ENCODE measurements around the gene TMC2. TPM values are rescaled to one million over a fixed set of nuclear protein-coding genes. Genes with fewer than 3 reads are reported as not detected.

TMC2 gene
- total RNA-seq, 1 experiment from 2014 or later: not detected

DNA sequence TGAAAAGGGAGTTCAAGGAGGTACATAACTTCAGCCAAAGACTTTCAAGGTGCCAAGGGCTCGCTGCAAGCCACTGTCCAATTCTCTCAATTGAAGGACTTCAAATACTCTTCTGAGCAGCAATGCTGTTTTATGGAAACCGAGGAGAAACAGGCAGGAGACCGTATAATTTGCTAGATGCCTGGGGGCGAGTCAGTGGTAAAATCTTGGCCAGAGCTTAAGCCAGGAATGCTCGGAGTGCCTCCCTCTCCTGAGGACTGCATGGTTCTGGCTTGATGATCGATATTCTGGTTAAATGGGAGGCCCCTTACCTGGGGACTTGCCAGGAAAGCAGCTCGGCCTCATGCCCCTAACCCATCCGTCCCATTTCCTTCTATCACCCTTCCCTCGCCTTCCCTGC, 80.3 kb downstream of the TMC2 start:
- Histone ChIP-seq H3K4me1 (ENCODE audit: insufficient read depth, low read length, poor library complexity, severe bottlenecking) (no peaks in the 10 kb centered on the region), H3K4me3 (ENCODE audit: low read depth, low read length, poor library complexity, severe bottlenecking) (no peak overlapping the region), H3K9me3 (ENCODE audit: low read depth, low read length, poor library complexity, severe bottlenecking) (no peaks in the 10 kb centered on the region), H3K27me3 (replicated peaks; ENCODE audit: insufficient read depth, low read depth, low read length, poor library complexity) (no peaks in the 10 kb centered on the region), H3K27ac (ENCODE audit: low read depth, low read length, poor library complexity, severe bottlenecking) (no peak overlapping the region), H3K36me3 (ENCODE audit: insufficient read depth, low read length, poor library complexity, severe bottlenecking) (no peaks in the 10 kb centered on the region)
- TF ChIP-seq, protein P1, sequence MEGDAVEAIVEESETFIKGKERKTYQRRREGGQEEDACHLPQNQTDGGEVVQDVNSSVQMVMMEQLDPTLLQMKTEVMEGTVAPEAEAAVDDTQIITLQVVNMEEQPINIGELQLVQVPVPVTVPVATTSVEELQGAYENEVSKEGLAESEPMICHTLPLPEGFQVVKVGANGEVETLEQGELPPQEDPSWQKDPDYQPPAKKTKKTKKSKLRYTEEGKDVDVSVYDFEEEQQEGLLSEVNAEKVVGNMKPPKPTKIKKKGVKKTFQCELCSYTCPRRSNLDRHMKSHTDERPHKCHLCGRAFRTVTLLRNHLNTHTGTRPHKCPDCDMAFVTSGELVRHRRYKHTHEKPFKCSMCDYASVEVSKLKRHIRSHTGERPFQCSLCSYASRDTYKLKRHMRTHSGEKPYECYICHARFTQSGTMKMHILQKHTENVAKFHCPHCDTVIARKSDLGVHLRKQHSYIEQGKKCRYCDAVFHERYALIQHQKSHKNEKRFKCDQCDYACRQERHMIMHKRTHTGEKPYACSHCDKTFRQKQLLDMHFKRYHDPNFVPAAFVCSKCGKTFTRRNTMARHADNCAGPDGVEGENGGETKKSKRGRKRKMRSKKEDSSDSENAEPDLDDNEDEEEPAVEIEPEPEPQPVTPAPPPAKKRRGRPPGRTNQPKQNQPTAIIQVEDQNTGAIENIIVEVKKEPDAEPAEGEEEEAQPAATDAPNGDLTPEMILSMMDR (conservative IDR thresholded peaks at IDR 0.05; ENCODE audit: low read depth, low read length): no peak
- TF ChIP-seq EZH2 (IDR thresholded peaks at IDR 0.05; ENCODE audit: borderline replicate concordance, low read depth, low read length, poor library complexity, severe bottlenecking): no peak
- ChIA-PET CTCF (no interaction called here), POLR2A (ENCODE audit: low non-redundant PET) (no interaction called here)
- no TSS peak for BruUV-seq (replicated peaks)
- intact Hi-C loops (cut with micrococcal nuclease; ENCODE audit: unreplicated experiment): no loop called here
- DNase-seq (ENCODE audit: low spot score): no peak

DNA sequence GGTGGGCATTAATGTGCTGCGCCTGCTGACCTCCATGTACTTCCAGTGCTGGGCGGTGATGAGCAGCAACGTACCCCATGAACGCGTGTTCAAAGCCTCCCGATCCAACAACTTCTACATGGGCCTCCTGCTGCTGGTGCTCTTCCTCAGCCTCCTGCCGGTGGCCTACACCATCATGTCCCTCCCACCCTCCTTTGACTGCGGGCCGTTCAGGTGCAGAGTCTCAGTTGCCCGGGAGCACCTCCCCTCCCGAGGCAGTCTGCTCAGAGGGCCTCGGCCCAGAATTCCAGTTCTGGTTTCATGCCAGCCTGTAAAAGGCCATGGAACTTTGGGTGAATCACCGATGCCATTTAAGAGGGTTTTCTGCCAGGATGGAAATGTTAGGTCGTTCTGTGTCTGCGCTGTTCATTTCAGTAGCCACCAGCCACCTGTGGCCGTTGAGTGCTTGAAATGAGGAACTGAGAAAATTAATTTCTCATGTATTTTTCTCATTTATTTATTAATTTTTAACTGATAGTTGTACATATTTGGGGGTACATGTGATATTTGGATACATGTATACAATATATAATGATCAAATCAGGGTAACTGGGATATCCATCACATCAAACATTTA, 80.8 kb downstream of the TMC2 start:
- ChIA-PET CTCF (no interaction called here), POLR2A (ENCODE audit: low non-redundant PET) (no interaction called here)
- H3K27me3 ChIP-seq (replicated peaks; ENCODE audit: insufficient read depth, low read depth, low read length, poor library complexity): no peaks in the 10 kb centered on the region
- no TSS peak for BruUV-seq (replicated peaks)
- H3K36me3 ChIP-seq (ENCODE audit: insufficient read depth, low read length, poor library complexity, severe bottlenecking): no peaks in the 10 kb centered on the region
- DNase-seq (ENCODE audit: low spot score): no peak
- intact Hi-C loops (cut with micrococcal nuclease; ENCODE audit: unreplicated experiment): no loop called here
- H3K9me3 ChIP-seq (ENCODE audit: low read depth, low read length, poor library complexity, severe bottlenecking): no peaks in the 10 kb centered on the region
- no peak overlapping the region for H3K4me3 ChIP-seq (ENCODE audit: low read depth, low read length, poor library complexity, severe bottlenecking)
- no peaks in the 10 kb centered on the region for H3K4me1 ChIP-seq (ENCODE audit: insufficient read depth, low read length, poor library complexity, severe bottlenecking)
- no peak overlapping the region for H3K27ac ChIP-seq (ENCODE audit: low read depth, low read length, poor library complexity, severe bottlenecking)
- TF ChIP-seq EZH2 (IDR thresholded peaks at IDR 0.05; ENCODE audit: borderline replicate concordance, low read depth, low read length, poor library complexity, severe bottlenecking): no peak
- TF ChIP-seq, protein P1 (conservative IDR thresholded peaks at IDR 0.05; ENCODE audit: low read depth, low read length): no peak

- DNase-seq (ENCODE audit: low spot score): no peak
- no peaks in the 10 kb centered on the region for H3K9me3 ChIP-seq (ENCODE audit: low read depth, low read length, poor library complexity, severe bottlenecking)
- no peak overlapping the region for H3K27ac ChIP-seq (ENCODE audit: low read depth, low read length, poor library complexity, severe bottlenecking)
- no peaks in the 10 kb centered on the region for H3K36me3 ChIP-seq (ENCODE audit: insufficient read depth, low read length, poor library complexity, severe bottlenecking)
- ChIA-PET POLR2A (ENCODE audit: low non-redundant PET) (no interaction called here), CTCF (no interaction called here)
- H3K27me3 ChIP-seq (replicated peaks; ENCODE audit: insufficient read depth, low read depth, low read length, poor library complexity): no peaks in the 10 kb centered on the region
- H3K4me1 ChIP-seq (ENCODE audit: insufficient read depth, low read length, poor library complexity, severe bottlenecking): no peaks in the 10 kb centered on the region
- TF ChIP-seq, protein P1 (conservative IDR thresholded peaks at IDR 0.05; ENCODE audit: low read depth, low read length): no peak
- no peak overlapping the region for H3K4me3 ChIP-seq (ENCODE audit: low read depth, low read length, poor library complexity, severe bottlenecking)
- intact Hi-C loops (cut with micrococcal nuclease; ENCODE audit: unreplicated experiment): no loop called here
- no TSS peak for BruUV-seq (replicated peaks)
Observed at GRCh38 chr20:2618815-2619214, 82.4 kb downstream of the TMC2 start.

Measured in A673 (cell line).